NCI-H2029 treated with DMSO at 0.1 percent for 48 hours (cell line): ENCODE data around the gene SUSD5.
"Not testable (repeated sequence)": the region's sequence is repeated elsewhere in the genome, so short reads cannot be mapped to it uniquely, and the experiment has no call there.

Experiments used
- DNase-seq: peaks from one replicate; lab custom pipeline; 2025; lab: John Stamatoyannopoulos, UW

SUSD5 gene

GRCh38 chr3:33152363-33153360 lies 65.9 kb downstream of the SUSD5 start:
- DNase-seq: peak; percentile 75

- DNase-seq: no peak
Measured at GRCh38 chr3:33149342-33149741, 69.3 kb downstream of the SUSD5 start.

- peak; percentile 42 for DNase-seq
Measured at GRCh38 chr3:33146791-33147445, 71.7 kb downstream of the SUSD5 start.

- DNase-seq: no peak
Measured at GRCh38 chr3:33145901-33146580, 72.6 kb downstream of the SUSD5 start.

GRCh38 chr3:33145221-33145900 lies 73.2 kb downstream of the SUSD5 start:
- DNase-seq: no peak

- DNase-seq: no peak
Measured at GRCh38 chr3:33144433-33144832, 74.2 kb downstream of the SUSD5 start.

- DNase-seq: no peak
Measured at GRCh38 chr3:33141006-33141405, 77.6 kb downstream of the SUSD5 start.

GRCh38 chr3:33139996-33140395 lies 78.6 kb downstream of the SUSD5 start:
- DNase-seq: no peak

- not testable (repeated sequence) for DNase-seq
Measured at GRCh38 chr3:33139006-33139623, 79.5 kb downstream of the SUSD5 start.

- no peak for DNase-seq
Measured at GRCh38 chr3:33137691-33138090, 80.9 kb downstream of the SUSD5 start.

GRCh38 chr3:33134026-33134625 lies 84.5 kb downstream of the SUSD5 start:
- DNase-seq: no peak

GRCh38 chr3:33132019-33132360 lies 86.6 kb downstream of the SUSD5 start:
- no peak for DNase-seq

GRCh38 chr3:33131331-33132018 lies 87.1 kb downstream of the SUSD5 start:
- DNase-seq: peak; percentile 87

GRCh38 chr3:33130144-33130543 lies 88.5 kb downstream of the SUSD5 start:
- DNase-seq: no peak

GRCh38 chr3:33128706-33129105 lies 89.9 kb downstream of the SUSD5 start:
- DNase-seq: no peak

- no peak for DNase-seq
Measured at GRCh38 chr3:33125840-33126239, 92.8 kb downstream of the SUSD5 start.

GRCh38 chr3:33124638-33125037 lies 94.0 kb downstream of the SUSD5 start:
- DNase-seq: no peak

GRCh38 chr3:33122991-33123390 lies 95.6 kb downstream of the SUSD5 start:
- no peak for DNase-seq

GRCh38 chr3:33119891-33120290 lies 98.7 kb downstream of the SUSD5 start:
- DNase-seq: no peak

- no peak for DNase-seq
Measured at GRCh38 chr3:33117461-33117860, 101.1 kb downstream of the SUSD5 start.
